Mesodermal cell (in vitro differentiated cells): ENCODE results near the gene ELMO3.

Experiments
- H3K27ac ChIP-seq: 2 replicates; pipeline ENCODE4 v1.7.0; 2013; ENCODE audit warnings: mild to moderate bottlenecking, low read depth, low read length, moderate library complexity; ENCODE audit not compliant: severe bottlenecking
- H3K36me3 ChIP-seq: 2 replicates; pipeline ENCODE4 v1.7.1; 2013; ENCODE audit warnings: mild to moderate bottlenecking, low read length, moderate library complexity; ENCODE audit not compliant: control insufficient read depth, insufficient read depth
- H3K4me1 ChIP-seq: one replicate; pipeline ENCODE4 v1.7.1; 2013; ENCODE audit warnings: mild to moderate bottlenecking, low read length; ENCODE audit not compliant: insufficient read depth, control insufficient read depth, poor library complexity, severe bottlenecking
- H3K4me3 ChIP-seq: 2 replicates; pipeline ENCODE4 v1.7.0; 2013; ENCODE audit warnings: low read length, control low read depth, mild to moderate bottlenecking; ENCODE audit not compliant: insufficient read depth, poor library complexity, severe bottlenecking; ENCODE audit errors: extremely low read depth
- H3K9me3 ChIP-seq: 2 replicates; pipeline ENCODE4 v1.7.1; 2013; ENCODE audit warnings: mild to moderate bottlenecking, low read length, moderate library complexity; ENCODE audit not compliant: control insufficient read depth
- WGBS, 2 experiments: methylation state at CpG; one replicate each; pipeline ENCODE4 v1.1.5; 2013; ENCODE audit warnings: missing lambda C conversion rate in 2 of 2; ENCODE audit not compliant: insufficient coverage in 2 of 2; 5-methylcytosine and 5-hydroxymethylcytosine counted together

ELMO3 gene

GRCh38 chr16:67237396-67238277, 38.7 kb downstream of the ELMO3 start:
- Histone ChIP-seq H3K36me3 (peaks cover 74% of the 10 kb centered on the region), H3K4me3 (no peak overlapping the region), H3K9me3 (no peaks in the 10 kb centered on the region), H3K27ac (no peak overlapping the region), H3K4me1 (peaks cover 28% of the 10 kb centered on the region)
- 90 to 95% methylated on average over 9 to 10 of the region's 16 CpGs for WGBS, 2 experiments

GRCh38 chr16:67238278-67238575, 39.3 kb downstream of the ELMO3 start:
- Histone ChIP-seq H3K36me3 (peaks cover 71% of the 10 kb centered on the region), H3K4me1 (peaks cover 34% of the 10 kb centered on the region), H3K9me3 (no peaks in the 10 kb centered on the region), H3K4me3 (no peak overlapping the region), H3K27ac (no peak overlapping the region)
- WGBS, 2 experiments: 80 to 90% methylated on average over 1 to 2 of the region's 3 CpGs

GRCh38 chr16:67238806-67239470, 40.0 kb downstream of the ELMO3 start:
- 100% methylated on average over 6 of the region's 9 CpGs for WGBS, 2 experiments
- H3K27ac ChIP-seq: no peak overlapping the region
- no peak overlapping the region for H3K4me3 ChIP-seq
- no peaks in the 10 kb centered on the region for H3K9me3 ChIP-seq
- peaks cover 41% of the 10 kb centered on the region for H3K4me1 ChIP-seq
- peaks cover 68% of the 10 kb centered on the region for H3K36me3 ChIP-seq

GRCh38 chr16:67240506-67240905, 41.6 kb downstream of the ELMO3 start:
- Histone ChIP-seq H3K36me3 (peaks cover 53% of the 10 kb centered on the region), H3K9me3 (no peaks in the 10 kb centered on the region), H3K4me3 (no peak overlapping the region), H3K4me1 (peaks cover 56% of the 10 kb centered on the region), H3K27ac (peak overlapping the region; percentile 97)
- WGBS, 2 experiments: 75 to 100% methylated on average over 1 of the region's 4 CpGs

- Histone ChIP-seq H3K4me1 (peaks cover 58% of the 10 kb centered on the region), H3K4me3 (no peak overlapping the region), H3K9me3 (no peaks in the 10 kb centered on the region), H3K27ac (peak overlapping the region; percentile 97), H3K36me3 (peaks cover 45% of the 10 kb centered on the region)
- WGBS, 2 experiments: 75 to 79% methylated on average over 3 to 6 of the region's 10 CpGs
Observed at GRCh38 chr16:67241008-67241900, 42.3 kb downstream of the ELMO3 start.

- Histone ChIP-seq H3K27ac (peak overlapping the region; percentile 97), H3K4me1 (peaks cover 58% of the 10 kb centered on the region)
Observed at GRCh38 chr16:67242138-67242730, 43.3 kb downstream of the ELMO3 start.

GRCh38 chr16:67243481-67243880, 44.5 kb downstream of the ELMO3 start:
- 95 to 98% methylated on average over 4 of the region's 4 CpGs for WGBS, 2 experiments
- H3K4me3 ChIP-seq: no peak overlapping the region
- peak overlapping the region; percentile 96 for H3K27ac ChIP-seq
- no peaks in the 10 kb centered on the region for H3K9me3 ChIP-seq
- peaks cover 23% of the 10 kb centered on the region for H3K36me3 ChIP-seq
- H3K4me1 ChIP-seq: peaks cover 67% of the 10 kb centered on the region

More at GRCh38 chr16:67242138-67242730, 43.3 kb downstream of the ELMO3 start:
- WGBS, 2 experiments: 87 to 93% methylated on average over 3 of the region's 4 CpGs
- Histone ChIP-seq H3K36me3 (peaks cover 36% of the 10 kb centered on the region), H3K4me3 (no peak overlapping the region), H3K9me3 (no peaks in the 10 kb centered on the region)

GRCh38 chr16:67244387-67245185, 45.7 kb downstream of the ELMO3 start:
- peaks cover 13% of the 10 kb centered on the region for H3K36me3 ChIP-seq
- peak overlapping the region; percentile 86 for H3K4me3 ChIP-seq
- no peaks in the 10 kb centered on the region for H3K9me3 ChIP-seq
- peaks cover 68% of the 10 kb centered on the region for H3K4me1 ChIP-seq
- WGBS, 2 experiments: 56 to 72% methylated on average over 4 to 5 of the region's 5 CpGs
- H3K27ac ChIP-seq: peak overlapping the region; percentile 96

- Histone ChIP-seq H3K4me1 (peaks cover 62% of the 10 kb centered on the region), H3K9me3 (no peaks in the 10 kb centered on the region), H3K36me3 (peaks cover 8% of the 10 kb centered on the region), H3K27ac (peak overlapping the region; percentile 96), H3K4me3 (peak overlapping the region; percentile 86)
- WGBS, 2 experiments: 84 to 88% methylated on average over 3 to 4 of the region's 4 CpGs
Observed at GRCh38 chr16:67245186-67245585, 46.3 kb downstream of the ELMO3 start.
